ENCODE data around the gene IFFO2. TPM values are rescaled to one million over a fixed set of nuclear protein-coding genes. Genes with fewer than 3 reads are reported as not detected.

The IFFO2 gene
- total RNA-seq, 1 donor from 2014 or later = 34.6 TPM

GRCh38 chr1:18992646-18993045 lies 36.2 kb upstream of the IFFO2 start:
- TF ChIP-seq POLR2AphosphoS5 (IDR thresholded peaks at IDR 0.05; ENCODE audit: insufficient read depth in 1 of 2, low read depth in 1 of 2) = no peak
- no peak for TF ChIP-seq POLR2A (IDR thresholded peaks at IDR 0.05)
- no peak for TF ChIP-seq CTCF (IDR thresholded peaks at IDR 0.05)
- Histone ChIP-seq H3K36me3 (no peaks in the 10 kb centered on the region), H3K27ac (no peak overlapping the region), H3K27me3 (no peaks in the 10 kb centered on the region), H3K4me3 (no peak overlapping the region), H3K4me1 (peaks cover 5% of the 10 kb centered on the region), H3K9me3 (no peaks in the 10 kb centered on the region)
- DNase-seq (ENCODE audit: extremely low spot score in 2 of 2) = no peak
- intact Hi-C loops (cut with DNase I) = no loop called here

GRCh38 chr1:18991585-18991984 lies 35.1 kb upstream of the IFFO2 start:
- no peaks in the 10 kb centered on the region for H3K9me3 ChIP-seq
- intact Hi-C loops (cut with DNase I) = no loop called here
- H3K27me3 ChIP-seq = no peaks in the 10 kb centered on the region
- TF ChIP-seq POLR2A (IDR thresholded peaks at IDR 0.05) (no peak), POLR2AphosphoS5 (IDR thresholded peaks at IDR 0.05; ENCODE audit: insufficient read depth in 1 of 2, low read depth in 1 of 2) (no peak), CTCF (IDR thresholded peaks at IDR 0.05) (no peak)
- H3K36me3 ChIP-seq = no peaks in the 10 kb centered on the region
- no peak overlapping the region for H3K27ac ChIP-seq
- H3K4me3 ChIP-seq = no peak overlapping the region
- no peak for DNase-seq (ENCODE audit: extremely low spot score in 2 of 2)
- no peaks in the 10 kb centered on the region for H3K4me1 ChIP-seq

- no peak for DNase-seq (ENCODE audit: extremely low spot score in 2 of 2)
- no peak overlapping the region for H3K4me3 ChIP-seq
- no peaks in the 10 kb centered on the region for H3K27me3 ChIP-seq
- H3K4me1 ChIP-seq = no peaks in the 10 kb centered on the region
- H3K36me3 ChIP-seq = no peaks in the 10 kb centered on the region
- H3K27ac ChIP-seq = no peak overlapping the region
- TF ChIP-seq POLR2A (IDR thresholded peaks at IDR 0.05) = no peak
- no peak for TF ChIP-seq CTCF (IDR thresholded peaks at IDR 0.05)
- no peak for TF ChIP-seq POLR2AphosphoS5 (IDR thresholded peaks at IDR 0.05; ENCODE audit: insufficient read depth in 1 of 2, low read depth in 1 of 2)
- intact Hi-C loops (cut with DNase I) = no loop called here
- no peaks in the 10 kb centered on the region for H3K9me3 ChIP-seq
Observed at GRCh38 chr1:18989896-18990295, 33.4 kb upstream of the IFFO2 start.

GRCh38 chr1:18989176-18989799 lies 32.8 kb upstream of the IFFO2 start:
- Histone ChIP-seq H3K36me3 (no peaks in the 10 kb centered on the region), H3K4me1 (no peaks in the 10 kb centered on the region), H3K9me3 (no peaks in the 10 kb centered on the region), H3K27ac (no peak overlapping the region), H3K4me3 (no peak overlapping the region), H3K27me3 (no peaks in the 10 kb centered on the region)
- no peak for DNase-seq (ENCODE audit: extremely low spot score in 2 of 2)
- intact Hi-C loops (cut with DNase I) = no loop called here
- TF ChIP-seq POLR2AphosphoS5 (IDR thresholded peaks at IDR 0.05; ENCODE audit: insufficient read depth in 1 of 2, low read depth in 1 of 2) = no peak
- no peak for TF ChIP-seq POLR2A (IDR thresholded peaks at IDR 0.05)

GRCh38 chr1:18981242-18981641 lies 24.8 kb upstream of the IFFO2 start:
- Histone ChIP-seq H3K9me3 (no peaks in the 10 kb centered on the region), H3K4me1 (no peaks in the 10 kb centered on the region), H3K4me3 (no peak overlapping the region), H3K27ac (no peak overlapping the region), H3K27me3 (no peaks in the 10 kb centered on the region), H3K36me3 (no peaks in the 10 kb centered on the region)
- no peak for DNase-seq (ENCODE audit: extremely low spot score in 2 of 2)
- intact Hi-C loops (cut with DNase I) = loop anchor here (5.0 kb wide), 1 partner anchor 784 kb away; no protein-coding TSS in a partner anchor
- TF ChIP-seq CTCF (IDR thresholded peaks at IDR 0.05) = no peak
- TF ChIP-seq POLR2A (IDR thresholded peaks at IDR 0.05) = no peak
